Measurements from ENCODE around the gene ZDHHC16. TPM values are rescaled to one million over a fixed set of nuclear protein-coding genes. Genes with fewer than 3 reads are reported as not detected.

Gene ZDHHC16
- polyA plus RNA-seq, 1 donor (not counting 4 experiments of a cell fraction or from before 2014, with no cell fraction given): 67.8 TPM

DNA sequence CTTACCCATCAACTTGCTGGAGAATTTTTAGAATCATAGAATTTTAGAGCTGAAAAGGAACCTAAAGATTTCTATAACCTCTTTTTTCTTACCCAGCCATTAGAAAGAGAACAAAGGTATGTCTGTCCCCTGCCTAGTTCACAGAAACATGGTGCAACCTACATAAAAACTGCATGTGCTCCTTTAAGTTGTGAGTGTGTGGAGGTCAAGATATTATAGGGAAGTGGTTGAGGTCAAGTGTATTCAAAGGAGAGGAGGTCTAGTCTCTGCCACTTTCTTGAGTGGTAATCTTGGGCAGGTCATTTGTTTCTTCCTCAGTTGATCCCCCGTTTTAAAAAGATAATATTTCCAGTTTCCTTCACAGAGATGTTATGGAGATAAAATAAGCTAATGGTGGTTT, 59.2 kb downstream of the ZDHHC16 start:
- no peak overlapping the region for H2AFZ ChIP-seq (ENCODE audit: control insufficient read depth, low read length)
- no peaks in the 10 kb centered on the region for H3K9me3 ChIP-seq (ENCODE audit: control insufficient read depth, low read depth, low read length)
- H3K9me1 ChIP-seq (ENCODE audit: control insufficient read depth, extremely low read depth, insufficient read depth, low read length): peaks cover 4% of the 10 kb centered on the region
- no peak overlapping the region for H3K4me3 ChIP-seq (ENCODE audit: control insufficient read depth in 2 of 3, extremely low read depth in 1 of 3, insufficient read depth in 2 of 3, low read depth in 1 of 3, low read length in 3 of 3)
- peaks cover 16% of the 10 kb centered on the region for H3K4me1 ChIP-seq (ENCODE audit: control insufficient read depth, extremely low read depth, insufficient read depth, low read length)
- H3K27me3 ChIP-seq (ENCODE audit: control insufficient read depth, extremely low read depth, insufficient read depth, low read length): no peaks in the 10 kb centered on the region
- H3K36me3 ChIP-seq (ENCODE audit: control insufficient read depth in 2 of 2, extremely low read depth in 1 of 2, insufficient read depth in 2 of 2, low read length in 2 of 2): peaks cover 0 to 2% of the 10 kb centered on the region in 2 experiments
- H3K79me2 ChIP-seq (ENCODE audit: control insufficient read depth, insufficient read depth, low read length): peaks cover 80% of the 10 kb centered on the region
- dilution Hi-C loops (cut with MboI; ENCODE audit: extremely low pct_ligation_motif_present, low sequenced_read_pairs): no loop called here
- no peak overlapping the region for H3K9ac ChIP-seq (ENCODE audit: control insufficient read depth, extremely low read depth, insufficient read depth, low read length)
- H3K27ac ChIP-seq (ENCODE audit: control insufficient read depth, insufficient read depth, low read length): no peak overlapping the region
- H3K4me2 ChIP-seq (ENCODE audit: control insufficient read depth, extremely low read depth, insufficient read depth, low read depth, low read length): no peak overlapping the region
- no peak for TF ChIP-seq EZH2 (IDR thresholded peaks at IDR 0.05; ENCODE audit: low read length)
- TF ChIP-seq, protein P1, sequence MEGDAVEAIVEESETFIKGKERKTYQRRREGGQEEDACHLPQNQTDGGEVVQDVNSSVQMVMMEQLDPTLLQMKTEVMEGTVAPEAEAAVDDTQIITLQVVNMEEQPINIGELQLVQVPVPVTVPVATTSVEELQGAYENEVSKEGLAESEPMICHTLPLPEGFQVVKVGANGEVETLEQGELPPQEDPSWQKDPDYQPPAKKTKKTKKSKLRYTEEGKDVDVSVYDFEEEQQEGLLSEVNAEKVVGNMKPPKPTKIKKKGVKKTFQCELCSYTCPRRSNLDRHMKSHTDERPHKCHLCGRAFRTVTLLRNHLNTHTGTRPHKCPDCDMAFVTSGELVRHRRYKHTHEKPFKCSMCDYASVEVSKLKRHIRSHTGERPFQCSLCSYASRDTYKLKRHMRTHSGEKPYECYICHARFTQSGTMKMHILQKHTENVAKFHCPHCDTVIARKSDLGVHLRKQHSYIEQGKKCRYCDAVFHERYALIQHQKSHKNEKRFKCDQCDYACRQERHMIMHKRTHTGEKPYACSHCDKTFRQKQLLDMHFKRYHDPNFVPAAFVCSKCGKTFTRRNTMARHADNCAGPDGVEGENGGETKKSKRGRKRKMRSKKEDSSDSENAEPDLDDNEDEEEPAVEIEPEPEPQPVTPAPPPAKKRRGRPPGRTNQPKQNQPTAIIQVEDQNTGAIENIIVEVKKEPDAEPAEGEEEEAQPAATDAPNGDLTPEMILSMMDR (optimal IDR thresholded peaks at IDR 0.05 in 1 of 3, IDR thresholded peaks at IDR 0.05 in 1 of 3, conservative IDR thresholded peaks at IDR 0.05 in 1 of 3; ENCODE audit: extremely low read depth in 1 of 3, insufficient read depth in 2 of 3, low read length in 3 of 3): no peak
- DNase-seq (ENCODE audit: low read depth, low spot score) (no peak), FAIRE-seq (no peak)
- H4K20me1 ChIP-seq (ENCODE audit: control insufficient read depth, extremely low read depth, insufficient read depth, low read length): peaks cover 5% of the 10 kb centered on the region

DNA sequence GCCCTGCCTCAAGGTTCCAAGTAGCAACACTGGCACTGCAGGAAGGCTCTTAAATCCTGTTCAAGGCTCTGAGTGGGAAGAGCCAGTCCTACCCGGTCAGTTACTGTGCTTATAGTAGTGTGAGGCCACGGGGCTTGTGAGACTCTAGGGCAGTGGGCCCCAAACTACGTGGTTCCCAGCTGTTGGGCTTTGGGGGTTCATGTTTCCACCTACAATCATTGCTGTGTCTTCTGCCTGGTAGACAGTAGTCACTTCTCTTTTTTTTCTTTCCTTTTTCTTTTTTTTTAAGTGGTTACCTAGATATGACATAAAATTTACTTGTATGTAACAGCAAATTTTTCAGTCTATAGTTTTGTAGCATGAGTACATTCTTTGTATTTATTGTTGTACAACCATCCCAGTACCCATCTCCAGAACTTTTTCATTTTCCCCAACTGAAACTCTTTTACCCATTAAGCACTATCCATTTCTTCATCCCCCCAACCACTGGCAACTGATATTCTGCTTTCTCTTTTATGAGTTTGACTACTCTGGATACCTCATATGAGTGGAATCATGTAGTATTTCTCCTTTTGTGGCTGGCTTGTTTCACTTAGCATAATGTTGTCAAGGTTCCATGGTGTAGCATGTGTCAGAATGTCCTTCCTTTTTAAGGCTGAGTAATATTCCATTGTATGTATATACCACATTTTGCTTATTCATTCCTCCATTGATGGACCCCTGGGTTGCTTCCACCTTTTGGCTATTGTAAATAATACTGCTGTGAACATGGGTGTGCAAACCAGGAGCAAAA, 60.4 kb downstream of the ZDHHC16 start:
- no peak for DNase-seq (ENCODE audit: low read depth, low spot score)
- H3K9me3 ChIP-seq (ENCODE audit: control insufficient read depth, low read depth, low read length): no peaks in the 10 kb centered on the region
- FAIRE-seq: no peak

More for the DNA sequence above, 60.4 kb downstream of the ZDHHC16 start:
- no peaks in the 10 kb centered on the region for H3K27me3 ChIP-seq (ENCODE audit: control insufficient read depth, extremely low read depth, insufficient read depth, low read length)
- H4K20me1 ChIP-seq (ENCODE audit: control insufficient read depth, extremely low read depth, insufficient read depth, low read length): peaks cover 5% of the 10 kb centered on the region
- H3K4me3 ChIP-seq (ENCODE audit: control insufficient read depth in 2 of 3, extremely low read depth in 1 of 3, insufficient read depth in 2 of 3, low read depth in 1 of 3, low read length in 3 of 3): no peak overlapping the region
- peaks cover 10% of the 10 kb centered on the region for H3K4me1 ChIP-seq (ENCODE audit: control insufficient read depth, extremely low read depth, insufficient read depth, low read length)
- H3K36me3 ChIP-seq (ENCODE audit: control insufficient read depth in 2 of 2, extremely low read depth in 1 of 2, insufficient read depth in 2 of 2, low read length in 2 of 2): peaks cover 0 to 1% of the 10 kb centered on the region in 2 experiments
- no peak overlapping the region for H2AFZ ChIP-seq (ENCODE audit: control insufficient read depth, low read length)
- no peak overlapping the region for H3K27ac ChIP-seq (ENCODE audit: control insufficient read depth, insufficient read depth, low read length)
- dilution Hi-C loops (cut with MboI; ENCODE audit: extremely low pct_ligation_motif_present, low sequenced_read_pairs): no loop called here
- no peak overlapping the region for H3K9ac ChIP-seq (ENCODE audit: control insufficient read depth, extremely low read depth, insufficient read depth, low read length)
- no peak overlapping the region for H3K4me2 ChIP-seq (ENCODE audit: control insufficient read depth, extremely low read depth, insufficient read depth, low read depth, low read length)
- TF ChIP-seq, protein P1 (optimal IDR thresholded peaks at IDR 0.05 in 1 of 3, IDR thresholded peaks at IDR 0.05 in 1 of 3, conservative IDR thresholded peaks at IDR 0.05 in 1 of 3; ENCODE audit: extremely low read depth in 1 of 3, insufficient read depth in 2 of 3, low read length in 3 of 3): no peak
- TF ChIP-seq EZH2 (IDR thresholded peaks at IDR 0.05; ENCODE audit: low read length): no peak
- H3K9me1 ChIP-seq (ENCODE audit: control insufficient read depth, extremely low read depth, insufficient read depth, low read length): peaks cover 4% of the 10 kb centered on the region
- peaks cover 79% of the 10 kb centered on the region for H3K79me2 ChIP-seq (ENCODE audit: control insufficient read depth, insufficient read depth, low read length)

Small RNA genes within 50 kb of the gene (small RNA-seq; reads per million reads assigned to genes)
- gene RF00019 (ENCODE audit: insufficient read length in 3 of 3, low read depth in 3 of 3, low replicate concordance in 1 of 3): 0 reads per million in 3 experiments

Other genes starting within 250 kb of the ZDHHC16 start
- 2.9 to 7.5 TPM (median 5.0 TPM) in 3 replicates for gene ARHGAP19, start 153.5 kb upstream of the ZDHHC16 start, polyA plus RNA-seq
- 0.34 to 0.79 TPM (median 0.50 TPM) in 3 replicates for gene FRAT1, start 126.9 kb upstream of the ZDHHC16 start, polyA plus RNA-seq
- 3.8 to 5.5 TPM (median 5.0 TPM) in 3 replicates for gene FRAT2, start 111.4 kb upstream of the ZDHHC16 start, polyA plus RNA-seq
- gene RRP12, start 44.8 kb upstream of the ZDHHC16 start, polyA plus RNA-seq: 11.1 to 17.5 TPM (median 14.8 TPM) in 3 replicates
- 602 to 706 TPM (median 624 TPM) in 3 replicates for gene PGAM1, start 20.0 kb upstream of the ZDHHC16 start, polyA plus RNA-seq
- gene EXOSC1, start 169 bp upstream of the ZDHHC16 start, polyA plus RNA-seq: 40.9 to 45.7 TPM (median 42.9 TPM) in 3 replicates
- 72.5 to 74.8 TPM (median 74.4 TPM) in 3 replicates for gene MMS19, start 52.2 kb downstream of the ZDHHC16 start, polyA plus RNA-seq
- gene UBTD1, start 52.7 kb downstream of the ZDHHC16 start, polyA plus RNA-seq: 12.0 to 20.5 TPM (median 19.3 TPM) in 3 replicates
- 0.18 to 0.67 TPM (median 0.38 TPM) in 3 replicates for gene ANKRD2, start 126.6 kb downstream of the ZDHHC16 start, polyA plus RNA-seq
- 0.49 to 1.0 TPM (median 0.89 TPM) in 3 replicates for gene HOGA1, start 138.2 kb downstream of the ZDHHC16 start, polyA plus RNA-seq
- gene C10orf62, start 143.5 kb downstream of the ZDHHC16 start, polyA plus RNA-seq: 0.06 to 0.08 TPM in 2 of 3 replicates, not detected in the other
- gene MORN4, start 187.3 kb downstream of the ZDHHC16 start, polyA plus RNA-seq: 9.1 to 12.6 TPM (median 10.3 TPM) in 3 replicates
- gene PI4K2A, start 194.5 kb downstream of the ZDHHC16 start, polyA plus RNA-seq: 51.3 to 73.3 TPM (median 63.8 TPM) in 3 replicates
- gene AVPI1, start 241.1 kb downstream of the ZDHHC16 start, polyA plus RNA-seq: 22.3 to 83.2 TPM (median 48.8 TPM) in 3 replicates